ENCODE results near the gene TBL1X. TPM values are rescaled to one million over a fixed set of nuclear protein-coding genes. Genes with fewer than 3 reads are reported as not detected.

Gene TBL1X
- total and polyA plus RNA-seq, 2 of the 13 experiments (the other 11 are each of a cell fraction or from before 2014, with no cell fraction given) = 17.6 to 19.9 TPM

- TF ChIP-seq DR1 (CRISPR knock-in tag; IDR thresholded peaks at IDR 0.05) = no peak
- no peak for TF ChIP-seq ZNF691 (CRISPR knock-in tag; IDR thresholded peaks at IDR 0.05; ENCODE audit: borderline replicate concordance, low read depth)
- no peak for TF ChIP-seq ZNF317 (CRISPR knock-in tag; IDR thresholded peaks at IDR 0.05)
- peak; percentile 69; the same call in 1 of the 2 replicates for TF ChIP-seq ETV5 (CRISPR knock-in tag; IDR thresholded peaks at IDR 0.05; ENCODE audit: borderline replicate concordance)
- peak; percentile 98 for TF ChIP-seq ZBTB10 (CRISPR knock-in tag; IDR thresholded peaks at IDR 0.05; ENCODE audit: borderline replicate concordance)
- TF ChIP-seq CREM (IDR thresholded peaks at IDR 0.05) = peak; percentile 48; the same call in 1 of the 2 replicates
- TF ChIP-seq CREM (CRISPR knock-in tag; IDR thresholded peaks at IDR 0.05) = no peak
- no peak for TF ChIP-seq NFE2 (CRISPR knock-in tag; IDR thresholded peaks at IDR 0.05)
- TF ChIP-seq ELF4 (CRISPR knock-in tag; IDR thresholded peaks at IDR 0.05; ENCODE audit: borderline replicate concordance) = no peak
- TF ChIP-seq ESRRA (CRISPR knock-in tag; IDR thresholded peaks at IDR 0.05; ENCODE audit: low read depth) = peak; percentile 30; the same call in 1 of the 2 replicates
- no peak for TF ChIP-seq FOXC1 (CRISPR knock-in tag; IDR thresholded peaks at IDR 0.05; ENCODE audit: borderline replicate concordance)
- no peak for TF ChIP-seq ZNF101 (CRISPR knock-in tag; IDR thresholded peaks at IDR 0.05; ENCODE audit: borderline replicate concordance, low read depth)
- TF ChIP-seq ELF3 (CRISPR knock-in tag; IDR thresholded peaks at IDR 0.05) = peak; percentile 16; the same call in 1 of the 2 replicates
- no peak for TF ChIP-seq ZBTB8A (CRISPR knock-in tag; IDR thresholded peaks at IDR 0.05; ENCODE audit: borderline replicate concordance, low read depth)
- peak; percentile 52; the same call in 1 of the 2 replicates for TF ChIP-seq MAX (IDR thresholded peaks at IDR 0.05)
- TF ChIP-seq PITX1 (CRISPR knock-in tag; IDR thresholded peaks at IDR 0.05) = peak; percentile 72
Observed at GRCh38 chrX:9538544-9539045, 73.7 kb downstream of the TBL1X start (continued).
